ENCODE measurements around the gene ROR1. TPM values are rescaled to one million over a fixed set of nuclear protein-coding genes. Genes with fewer than 3 reads are reported as not detected.

The ROR1 gene
- polyA plus RNA-seq, 1 of the 3 experiments (the other 2 are of a cell fraction), result 4.0 TPM

- Histone ChIP-seq H3F3A (replicated peaks; ENCODE audit: insufficient read depth) (peaks cover 19% of the 10 kb centered on the region), H4K20me1 (ENCODE audit: insufficient read depth) (no peaks in the 10 kb centered on the region), H3K36me3 (replicated peaks in 1 of 2; ENCODE audit: control insufficient read depth in 1 of 2, insufficient read depth in 2 of 2, low read length in 1 of 2) (no peaks in the 10 kb centered on the region), H2AFZ (ENCODE audit: low read depth) (no peak overlapping the region), H3K9me2 (no peaks in the 10 kb centered on the region), H3K4me2 (0 out of 2 replicates have a peak overlapping the region, but pooled peaks have one; percentile 25), H3K9ac (no peak overlapping the region), H3K79me2 (ENCODE audit: insufficient read depth) (no peaks in the 10 kb centered on the region), H3K27me3 (ENCODE audit: insufficient read depth) (no peaks in the 10 kb centered on the region), H3K9me3 (no peaks in the 10 kb centered on the region), H3K27ac (ENCODE audit: low read depth in 2 of 2, low read length in 1 of 2) (peak overlapping the region in 1 of 2 experiments; percentile 93; a peak in 2 of 4 replicates), H3K4me3 (ENCODE audit: low read depth in 2 of 2, low read length in 1 of 2) (no peak overlapping the region), H3K4me1 (ENCODE audit: control insufficient read depth in 1 of 2, insufficient read depth in 2 of 2, low read depth in 1 of 2, low read length in 1 of 2) (peaks cover 29 to 31% of the 10 kb centered on the region in 2 experiments)
- POLR2A ChIA-PET, result no interaction called here
- DNase-seq, result no peak
- WGBS (ENCODE audit: low lambda C conversion rate), result 50% methylated on average over 3 of the region's 3 CpGs
- CTCF ChIA-PET, result no interaction called here
- TF ChIP-seq SIN3A (IDR thresholded peaks at IDR 0.05; ENCODE audit: borderline replicate concordance, low read depth, low read length), result peak; percentile 58; the same call in 1 of the 2 replicates
- no peak for TF ChIP-seq USF2 (IDR thresholded peaks at IDR 0.05; ENCODE audit: borderline replicate concordance, low read depth, low read length)
- TF ChIP-seq MXI1 (IDR thresholded peaks at IDR 0.05; ENCODE audit: low read depth, low read length), result no peak
- peak; percentile 78 for TF ChIP-seq JUND (IDR thresholded peaks at IDR 0.05)
- no peak for TF ChIP-seq CHD2 (IDR thresholded peaks at IDR 0.05; ENCODE audit: low read length, partially characterized antibody)
- no peak for TF ChIP-seq RAD21 (IDR thresholded peaks at IDR 0.05; ENCODE audit: low read length)
- no peak for TF ChIP-seq USF1 (IDR thresholded peaks at IDR 0.05; ENCODE audit: borderline replicate concordance, low read depth)
- TF ChIP-seq PBX3 (IDR thresholded peaks at IDR 0.05), result peak; percentile 92
- peak; percentile 83 for TF ChIP-seq NFIC (IDR thresholded peaks at IDR 0.05; ENCODE audit: borderline replicate concordance)
- no peak for TF ChIP-seq RCOR1 (IDR thresholded peaks at IDR 0.05; ENCODE audit: low read length)
- TF ChIP-seq GATA2 (CRISPR knock-in tag; IDR thresholded peaks at IDR 0.05), result no peak
- no peak for TF ChIP-seq MEF2A (IDR thresholded peaks at IDR 0.05; ENCODE audit: borderline replicate concordance, low read depth)
- peak; percentile 59 to 79; a peak in 3 of 4 replicates for TF ChIP-seq EP300 (IDR thresholded peaks at IDR 0.05; ENCODE audit: borderline replicate concordance in 1 of 2, low read depth in 1 of 2, low read length in 1 of 2)
- TF ChIP-seq EZH2phosphoT487 (IDR thresholded peaks at IDR 0.05; ENCODE audit: borderline replicate concordance, low read depth), result no peak
- no peak for TF ChIP-seq RFX5 (IDR thresholded peaks at IDR 0.05; ENCODE audit: low read length)
- TF ChIP-seq IRF3 (IDR thresholded peaks at IDR 0.05; ENCODE audit: low read depth, low read length), result no peak
- TF ChIP-seq ELF1 (IDR thresholded peaks at IDR 0.05), result no peak
- peak; percentile 74; the same call in 1 of the 2 replicates for TF ChIP-seq POLR2AphosphoS5 (IDR thresholded peaks at IDR 0.05; ENCODE audit: low read depth, low read length)
- TF ChIP-seq TCF12 (IDR thresholded peaks at IDR 0.05), result peak; percentile 95
- peak; percentile 21; the same call in 1 of the 2 replicates for TF ChIP-seq RXRA (IDR thresholded peaks at IDR 0.05; ENCODE audit: borderline replicate concordance, low read depth)
- peak; percentile 62 for TF ChIP-seq FOSL2 (IDR thresholded peaks at IDR 0.05; ENCODE audit: borderline replicate concordance, low read depth)
- TF ChIP-seq MAX (IDR thresholded peaks at IDR 0.05; ENCODE audit: low read depth), result 0 out of 2 replicates have a peak, but pooled peaks have one; percentile 29
- TF ChIP-seq FOXJ3 (CRISPR knock-in tag; IDR thresholded peaks at IDR 0.05), result no peak
- TF ChIP-seq REST (IDR thresholded peaks at IDR 0.05; ENCODE audit: low read depth, low read length), result no peak
- TF ChIP-seq GABPA (IDR thresholded peaks at IDR 0.05; ENCODE audit: low read depth), result no peak
- no peak for TF ChIP-seq SMC3 (IDR thresholded peaks at IDR 0.05; ENCODE audit: low read depth, low read length)
- peak; percentile 49; the same call in 1 of the 2 replicates for TF ChIP-seq TEAD4 (IDR thresholded peaks at IDR 0.05; ENCODE audit: borderline replicate concordance, insufficient read depth)
Measured at GRCh38 chr1:63877816-63878215, 104.0 kb downstream of the ROR1 start.
